NT2/D1 (cell line): ENCODE data around the gene CLDN2.

Experiments
- SUZ12 ChIP-seq: IDR thresholded peaks from 2 replicates; pipeline ENCODE4 v1.6.1; 2011; ENCODE audit not compliant: insufficient read length, insufficient read depth; ENCODE audit errors: extremely low read depth
- YY1 ChIP-seq: IDR thresholded peaks from 2 replicates; pipeline ENCODE4 v1.6.1; 2011; ENCODE audit not compliant: insufficient read length, insufficient read depth
- ZNF274 ChIP-seq: IDR thresholded peaks from 2 replicates; pipeline ENCODE4 v1.6.1; 2011; ENCODE audit warnings: mild to moderate bottlenecking, low read depth, low read length

DNA sequence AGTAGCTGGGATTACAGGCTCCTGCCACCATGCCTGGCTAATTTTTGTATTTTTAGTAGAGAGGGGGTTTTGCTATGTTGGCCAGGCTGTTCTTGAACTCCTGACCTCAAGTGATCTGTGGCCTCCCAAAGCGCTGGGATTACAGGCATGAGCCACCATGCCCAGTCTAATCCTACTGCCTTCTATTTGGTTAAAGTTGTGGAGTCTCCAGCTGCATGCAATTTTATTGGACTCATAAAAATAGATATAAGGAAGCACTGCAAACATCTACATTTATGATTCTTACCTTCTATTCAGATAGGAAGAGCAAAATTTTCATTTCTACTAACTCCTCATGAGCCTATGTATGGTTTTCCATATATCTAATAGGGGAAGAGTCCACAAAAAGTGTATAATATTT lies 30.7 kb upstream of the CLDN2 start:
- TF ChIP-seq YY1, result no peak
- no peak for TF ChIP-seq ZNF274
- no peak for TF ChIP-seq SUZ12
